NCI-H446 treated with DMSO at 0.1 percent for 48 hours (cell line): ENCODE data around the gene FCHSD2.

Source experiments
- DNase-seq: peaks from one replicate; lab custom pipeline; 2025; lab: John Stamatoyannopoulos, UW

The FCHSD2 gene

DNA sequence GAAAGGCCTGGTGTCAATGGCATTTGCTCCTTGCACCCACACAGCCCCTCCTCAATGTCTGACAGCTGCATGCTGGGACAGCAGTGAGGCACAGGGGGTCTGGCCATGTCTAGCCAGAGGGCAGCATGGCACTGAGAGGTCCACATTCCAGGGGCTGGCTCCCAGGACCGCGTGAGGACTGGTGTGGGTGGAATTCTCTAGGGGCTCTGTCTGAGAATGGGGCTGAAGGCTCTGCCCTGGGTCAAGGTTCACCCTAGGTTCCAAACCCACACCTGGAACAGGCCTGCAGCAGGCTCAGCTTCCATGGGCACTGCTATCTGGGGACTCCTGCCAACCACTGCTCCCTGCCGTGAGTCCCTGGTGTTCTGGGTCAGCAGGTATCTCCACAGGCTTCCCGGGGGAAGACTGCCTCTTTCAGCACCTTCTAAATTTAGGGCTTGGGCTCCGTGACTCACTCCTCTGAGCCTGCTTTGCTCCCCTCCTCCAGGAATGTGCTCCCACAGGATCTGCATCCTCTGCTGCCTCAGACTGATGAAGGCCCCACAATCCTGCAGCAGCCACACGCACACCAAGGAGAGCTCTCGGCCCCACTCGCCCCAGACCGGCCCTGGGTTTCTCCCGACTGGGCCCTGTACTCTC lies 352.5 kb downstream of the FCHSD2 start:
- DNase-seq = no peak

DNA sequence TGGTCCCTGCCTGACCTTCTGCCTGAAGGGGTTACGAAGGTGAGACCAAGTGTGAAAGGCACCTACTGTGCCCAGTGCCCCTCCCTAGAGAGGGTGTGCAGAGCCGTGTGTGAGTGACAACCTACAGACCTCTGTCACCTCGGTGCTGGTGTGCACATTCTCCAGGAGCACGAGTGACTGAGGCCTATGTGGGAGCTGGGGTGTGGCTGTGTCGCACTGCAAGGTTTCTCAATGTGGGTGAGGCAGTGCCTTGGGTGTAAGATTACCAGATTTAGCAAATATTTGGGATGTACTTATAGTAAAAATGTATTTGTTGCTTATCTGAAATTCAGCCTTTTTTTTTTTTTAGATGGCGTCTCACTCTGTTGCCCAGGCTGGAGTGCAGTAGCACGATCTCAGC lies 353.9 kb downstream of the FCHSD2 start:
- DNase-seq = no peak

DNA sequence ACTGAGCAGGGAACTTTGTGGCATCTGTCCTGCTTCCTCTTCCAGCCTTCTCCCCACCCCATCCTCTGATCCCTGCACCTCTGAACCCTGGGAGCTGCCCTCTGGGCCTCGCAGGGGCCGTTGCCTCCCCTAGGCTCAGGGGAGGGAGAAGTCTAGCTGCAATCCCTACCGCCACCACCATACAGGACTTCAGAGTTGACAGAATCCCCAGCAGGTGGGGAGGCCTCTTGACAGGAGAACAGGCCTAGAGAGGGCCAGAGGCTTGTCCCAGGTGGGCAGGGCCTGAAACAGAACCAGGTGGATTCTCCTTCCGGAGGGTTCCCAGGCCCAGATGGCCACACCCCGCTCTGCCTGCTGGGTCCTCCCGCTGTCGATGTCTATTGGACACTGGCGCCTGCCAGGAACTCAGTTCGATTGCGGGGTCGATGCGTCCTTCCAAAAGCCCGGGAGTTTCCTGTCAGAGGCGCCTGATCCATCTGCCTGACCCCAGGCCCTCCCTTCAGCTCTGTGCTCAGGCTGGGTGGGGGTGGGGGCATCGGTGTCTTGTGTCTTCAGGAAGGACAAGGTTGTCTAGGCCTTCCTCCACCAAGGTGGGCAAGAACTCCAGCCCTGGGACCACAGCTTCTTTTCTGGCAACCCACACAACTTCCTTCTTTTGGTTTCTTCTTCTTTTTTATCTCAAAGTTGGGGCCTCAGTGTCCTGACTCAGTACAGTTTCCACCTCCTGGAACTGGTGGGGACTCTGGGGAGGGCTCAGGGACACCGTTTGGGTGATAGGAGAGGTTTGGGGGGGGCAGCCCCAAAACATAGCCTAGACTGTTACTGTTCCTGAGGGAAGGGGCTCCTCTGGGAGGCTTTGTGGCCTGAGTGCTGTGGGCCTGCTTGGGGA lies 354.7 kb downstream of the FCHSD2 start:
- no peak for DNase-seq
